Renal cortical epithelial cell (primary cell): Measurements from ENCODE around the gene OR6K3. TPM values are rescaled to one million over a fixed set of nuclear protein-coding genes. Genes with fewer than 3 reads are reported as not detected.
"Not testable (repeated sequence)": the region's sequence is repeated elsewhere in the genome, so short reads cannot be mapped to it uniquely, and the experiment has no call there.

Source experiments
- DNase-seq: peaks from one replicate; pipeline ENCODE4 v3.0.0-alpha.2; 2011; ENCODE audit warnings: low read depth
- total RNA-seq: library from RNA; depleted of rRNA; stranded (reverse); fragments of >200 nt; gene quantifications from 2 replicates; pipeline ENCODE4 v1.2.3, GENCODE V29; 2014

OR6K3 gene, protein sequence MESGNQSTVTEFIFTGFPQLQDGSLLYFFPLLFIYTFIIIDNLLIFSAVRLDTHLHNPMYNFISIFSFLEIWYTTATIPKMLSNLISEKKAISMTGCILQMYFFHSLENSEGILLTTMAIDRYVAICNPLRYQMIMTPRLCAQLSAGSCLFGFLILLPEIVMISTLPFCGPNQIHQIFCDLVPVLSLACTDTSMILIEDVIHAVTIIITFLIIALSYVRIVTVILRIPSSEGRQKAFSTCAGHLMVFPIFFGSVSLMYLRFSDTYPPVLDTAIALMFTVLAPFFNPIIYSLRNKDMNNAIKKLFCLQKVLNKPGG
- total RNA-seq, result not detected in 2 replicates

DNA sequence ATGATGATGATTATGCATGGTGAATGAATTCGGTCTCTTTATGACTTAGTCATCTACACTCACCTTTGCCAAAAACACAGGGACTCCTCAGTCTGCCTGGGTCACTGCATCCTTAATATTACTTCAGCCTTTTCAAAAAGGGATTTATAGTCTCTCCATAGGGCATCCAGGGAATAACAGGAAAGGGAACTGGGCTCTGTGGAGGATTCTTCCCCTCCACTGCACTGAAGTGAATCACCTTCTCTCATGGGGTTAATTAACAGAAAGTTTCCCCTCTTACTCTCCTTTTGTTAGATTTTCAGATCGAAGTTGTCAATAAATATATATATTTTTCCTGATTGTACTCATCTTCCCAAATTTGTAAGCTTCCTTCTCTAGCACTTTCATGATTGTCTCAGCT lies at the start of gene OR6K3:
TSS of gene OR6K3 (minus strand) at position 101 of the 400 bp plus-strand sequence. CDS start 2,605 bp downstream, outside the sequence.
- DNase-seq, result no peak

DNA sequence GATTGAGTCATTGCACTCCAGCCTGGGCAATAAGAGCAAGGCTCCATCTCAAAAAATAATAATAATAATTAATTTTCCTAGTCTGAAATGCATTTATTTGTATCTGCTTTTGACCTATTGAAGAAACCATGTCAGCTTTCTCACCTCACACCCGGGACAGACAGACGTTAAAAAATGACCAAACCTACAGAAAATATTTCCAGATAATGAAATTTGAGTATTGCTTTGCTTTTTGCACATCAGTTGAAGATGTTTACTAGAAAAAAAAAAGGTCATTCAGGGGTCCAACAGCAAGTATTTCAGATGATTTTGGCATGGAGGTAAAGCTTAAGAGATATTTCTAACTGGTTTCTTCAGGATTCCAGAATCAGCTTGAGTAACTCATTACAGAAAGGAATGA lies 33.9 kb upstream of the OR6K3 start, which contains the start of gene OR6K6:
TSS of gene OR6K6 (plus strand) at position 301 of the 400 bp plus-strand sequence. CDS start 168 bp downstream, outside the sequence.
- no peak for DNase-seq

DNA sequence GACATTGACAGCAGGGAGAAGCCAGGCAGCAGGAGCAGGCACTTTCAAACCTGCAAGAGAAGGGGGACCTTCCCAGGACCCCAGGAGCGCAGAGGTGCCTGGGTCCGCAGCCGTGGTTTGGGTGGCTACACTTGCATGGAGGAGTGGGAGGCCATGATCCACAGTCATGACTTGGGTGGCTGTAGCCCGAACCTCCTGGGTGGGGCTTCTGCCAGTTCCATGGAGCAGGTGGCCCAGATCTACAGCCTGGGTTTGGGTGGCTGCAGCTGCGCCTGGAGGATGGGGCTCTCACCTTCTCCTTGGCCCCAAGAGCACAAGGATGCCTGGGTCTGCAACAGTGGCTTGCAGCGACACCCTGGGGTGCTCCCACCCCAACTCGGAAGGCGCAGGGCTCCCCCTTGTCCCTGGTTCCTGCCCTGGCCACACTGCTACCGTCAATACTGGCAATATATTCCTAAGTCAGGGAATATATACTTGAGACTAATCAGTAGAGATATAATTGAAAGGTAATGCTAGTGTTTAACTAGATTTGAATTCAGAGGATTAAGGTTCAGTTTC lies 31.7 kb upstream of the OR6K3 start:
- no peak for DNase-seq

DNA sequence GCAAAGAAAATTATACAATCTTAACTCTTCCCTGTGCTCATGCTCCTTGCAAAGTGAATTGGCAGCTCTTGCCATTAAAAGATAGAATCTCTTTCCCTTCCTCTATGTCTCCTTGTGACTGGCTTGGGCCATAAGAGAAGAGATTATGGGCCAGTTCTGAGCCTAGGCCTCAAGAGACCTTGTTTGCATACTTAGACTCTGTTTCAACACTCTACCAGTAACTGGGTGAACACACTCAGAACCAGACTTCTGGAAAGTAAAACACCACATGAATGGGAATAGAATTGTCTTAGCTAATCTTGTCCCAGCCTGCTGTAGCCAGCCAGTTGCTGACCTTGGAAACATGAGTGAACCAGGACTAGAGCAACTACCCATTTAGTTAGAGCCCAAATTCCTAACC lies 15.3 kb upstream of the OR6K3 start:
- no peak for DNase-seq

DNA sequence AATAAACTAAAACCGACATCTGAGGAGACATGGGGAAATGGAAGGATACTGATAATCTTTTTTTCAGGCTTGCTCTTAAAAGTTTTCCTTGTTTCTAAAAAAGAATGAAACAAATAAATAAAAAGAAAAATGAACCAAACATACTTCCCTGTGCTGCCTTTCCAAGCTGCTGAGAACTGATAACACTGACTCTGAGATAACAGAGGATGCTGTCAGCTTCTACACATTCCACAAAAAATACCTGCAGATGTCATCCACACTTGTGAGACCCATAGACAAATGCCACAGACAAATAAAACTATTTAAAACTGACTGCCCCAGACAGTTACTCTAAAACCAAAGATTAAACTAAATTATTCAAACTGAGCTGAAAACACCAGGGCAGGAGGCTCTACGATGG lies 12.0 kb upstream of the OR6K3 start:
- no peak for DNase-seq

DNA sequence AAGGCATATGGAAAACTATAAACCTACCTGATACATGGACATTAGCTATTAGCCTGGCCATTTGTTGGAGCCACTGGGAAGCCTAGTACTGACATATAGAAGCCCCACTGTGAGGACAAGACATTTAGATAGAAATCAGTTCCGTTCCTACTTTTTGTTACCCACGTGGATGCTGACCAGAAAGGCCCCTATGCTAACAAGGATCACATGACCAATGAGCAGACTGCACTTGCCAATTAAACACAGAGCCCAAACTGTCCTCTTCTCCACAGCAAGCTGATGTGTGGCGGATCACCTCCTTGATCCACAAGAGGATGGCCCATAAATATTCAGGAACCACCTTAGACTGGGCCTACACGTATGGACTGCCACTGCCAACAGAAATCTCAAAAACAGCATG lies 11.2 kb upstream of the OR6K3 start:
- no peak for DNase-seq

DNA sequence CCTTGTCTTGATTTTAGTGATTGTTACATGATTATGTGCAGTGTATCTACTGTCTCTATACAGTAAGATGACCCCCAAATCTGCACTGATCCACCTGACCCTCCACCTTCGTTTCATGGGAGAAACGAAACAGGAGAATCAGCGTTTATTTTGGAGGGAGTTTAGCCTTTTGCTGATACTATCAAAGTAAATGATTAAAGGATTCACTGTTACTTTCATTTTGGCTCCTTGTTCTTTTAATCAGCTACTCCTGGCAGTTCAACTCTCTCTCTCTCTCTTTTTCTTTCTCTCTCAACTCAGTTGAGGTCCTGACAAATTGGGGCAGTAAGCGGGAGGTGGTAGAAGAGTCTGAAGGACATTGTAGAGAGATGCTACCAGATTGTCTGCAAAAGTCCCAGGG lies 9.9 kb upstream of the OR6K3 start:
- no peak for DNase-seq

DNA sequence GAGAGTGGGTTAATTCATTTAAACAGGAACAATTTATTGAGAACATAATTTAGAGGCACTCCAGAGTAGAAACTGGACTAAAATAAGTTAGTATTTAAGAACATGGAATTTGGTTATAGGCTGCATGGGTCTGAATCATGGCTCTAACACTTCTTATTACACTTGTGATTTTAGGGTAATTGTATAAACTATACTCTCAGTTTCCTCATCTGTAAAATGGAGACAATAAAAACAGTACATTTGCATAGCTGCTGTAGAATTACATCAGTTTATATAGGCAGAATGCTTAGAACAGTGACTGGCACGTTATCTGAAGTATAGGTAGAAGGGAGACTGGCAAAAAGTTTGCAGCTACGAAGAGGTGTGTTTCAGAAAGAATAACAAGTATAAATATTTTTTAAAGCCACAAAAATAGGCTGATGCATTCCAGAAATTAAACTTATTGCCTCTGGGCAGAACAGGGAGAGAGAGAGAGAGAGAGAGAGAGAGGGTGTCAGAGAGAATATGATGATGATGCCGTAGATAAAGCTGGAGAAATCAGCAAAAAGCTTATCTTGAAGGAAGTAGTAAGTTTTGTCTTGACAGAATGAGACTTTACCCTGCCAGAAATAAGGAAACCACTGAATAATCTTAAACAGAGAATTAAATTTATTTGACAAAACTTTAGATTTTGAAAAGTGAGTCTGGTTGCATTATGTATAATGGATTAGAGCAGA lies 8.1 kb upstream of the OR6K3 start:
- no peak for DNase-seq

DNA sequence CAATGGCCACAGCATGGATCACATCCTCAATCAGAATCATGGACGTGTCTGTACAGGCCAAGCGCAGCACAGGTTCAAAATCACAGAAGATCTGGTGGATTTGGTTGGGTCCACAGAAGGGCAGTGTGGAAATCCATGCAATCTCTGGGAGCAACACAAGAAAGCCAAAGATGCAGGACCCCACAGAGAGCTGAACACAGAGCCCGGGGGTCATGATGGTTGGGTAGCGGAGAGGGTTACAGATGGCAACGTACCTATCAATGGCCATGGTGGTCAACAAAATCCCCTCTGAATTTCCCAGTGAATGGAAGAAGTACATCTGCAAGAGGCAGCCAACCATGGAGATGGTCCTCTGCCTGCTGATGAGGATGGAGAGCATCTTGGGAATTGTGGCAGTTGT lies 3.9 kb upstream of the OR6K3 start:
- DNase-seq, result no peak

DNA sequence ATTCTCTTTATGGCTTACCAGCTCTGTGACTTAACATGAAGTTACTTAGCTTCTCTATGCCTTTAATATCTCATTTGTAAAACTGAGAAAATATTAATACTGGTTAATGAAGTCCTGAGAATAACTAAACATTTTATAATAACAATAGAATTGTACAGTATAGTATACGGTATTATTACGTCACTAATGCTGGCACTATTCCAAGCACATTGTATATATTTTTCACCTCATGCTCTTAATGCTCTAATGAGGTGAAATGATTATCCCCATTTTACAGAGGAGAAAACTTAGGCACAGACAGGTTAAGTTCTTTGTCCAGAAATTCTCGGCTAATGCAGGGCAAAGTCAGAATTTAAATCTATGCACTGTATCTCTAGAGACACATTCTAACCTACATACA lies 856 bp downstream of the OR6K3 start:
- no peak for DNase-seq

DNA sequence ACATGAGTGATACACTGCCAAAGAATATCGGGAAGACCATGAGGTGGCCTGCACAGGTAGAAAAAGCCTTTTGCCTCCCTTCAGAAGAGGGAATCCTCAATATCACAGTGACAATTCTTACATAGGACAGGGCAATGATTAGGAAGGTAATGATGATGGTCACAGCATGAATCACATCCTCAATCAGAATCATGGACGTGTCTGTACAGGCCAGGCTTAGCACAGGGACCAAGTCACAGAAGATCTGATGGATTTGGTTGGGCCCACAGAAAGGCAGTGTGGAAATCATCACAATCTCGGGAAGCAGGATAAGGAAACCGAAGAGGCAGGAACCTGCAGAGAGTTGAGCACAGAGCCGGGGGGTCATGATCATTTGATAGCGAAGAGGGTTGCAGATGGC lies 3.2 kb downstream of the OR6K3 start:
- no peak for DNase-seq

DNA sequence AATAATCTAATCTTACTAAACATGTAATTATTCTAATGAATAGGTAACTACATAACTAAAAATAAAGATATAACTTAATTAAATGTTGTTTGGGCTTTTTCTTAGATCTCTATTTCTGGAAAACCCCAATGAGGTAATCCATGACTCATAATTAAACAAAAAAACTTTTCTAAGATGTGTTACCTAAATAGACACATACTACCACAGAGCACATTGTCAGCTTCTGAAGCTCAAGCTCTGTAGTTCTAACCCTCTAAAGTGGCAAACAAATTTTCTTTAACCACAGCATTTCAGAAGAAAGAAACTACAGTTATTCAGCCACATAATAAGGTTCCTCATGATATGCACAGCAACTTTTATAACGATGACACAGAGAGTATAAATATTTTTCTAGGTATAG lies 4.2 kb downstream of the OR6K3 start:
- peak; percentile 1 for DNase-seq

DNA sequence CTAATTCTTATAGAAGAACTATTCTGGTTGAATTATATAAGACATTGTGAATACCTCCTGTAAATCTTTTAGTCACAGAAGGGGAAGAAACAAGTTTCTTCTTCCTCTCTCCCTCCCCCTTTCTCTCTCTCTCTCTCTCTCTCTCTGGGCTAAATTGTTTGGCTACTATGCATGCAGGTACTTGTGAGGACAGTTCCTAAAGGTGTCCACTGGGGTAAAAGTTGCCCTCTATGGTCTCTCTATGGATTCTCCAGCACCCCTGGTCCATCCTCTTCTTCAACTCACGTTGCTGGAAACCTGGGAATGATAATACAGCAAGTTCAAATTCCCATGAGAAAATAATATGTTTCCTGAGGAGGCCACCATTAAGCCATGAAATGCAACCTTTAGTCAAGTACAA lies 5.8 kb downstream of the OR6K3 start:
- no peak for DNase-seq

DNA sequence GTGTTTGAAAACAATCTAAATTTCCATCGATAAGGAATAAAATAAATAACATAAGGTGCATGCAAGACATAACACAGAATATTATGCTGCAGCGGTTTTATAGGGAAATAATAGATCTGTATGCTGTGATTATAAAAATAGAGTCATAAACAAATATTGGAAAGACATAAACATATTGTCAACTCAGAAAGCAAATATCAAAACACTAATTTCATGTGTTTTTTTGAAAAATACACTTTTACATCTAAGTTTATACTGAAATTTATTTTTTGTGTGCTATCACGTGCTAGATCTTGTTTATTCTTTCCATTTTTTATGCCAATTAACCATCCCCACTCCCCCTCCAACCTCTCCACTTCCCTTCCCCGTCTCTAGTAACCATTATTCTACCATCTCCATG lies 9.4 kb downstream of the OR6K3 start:
- no peak for DNase-seq

DNA sequence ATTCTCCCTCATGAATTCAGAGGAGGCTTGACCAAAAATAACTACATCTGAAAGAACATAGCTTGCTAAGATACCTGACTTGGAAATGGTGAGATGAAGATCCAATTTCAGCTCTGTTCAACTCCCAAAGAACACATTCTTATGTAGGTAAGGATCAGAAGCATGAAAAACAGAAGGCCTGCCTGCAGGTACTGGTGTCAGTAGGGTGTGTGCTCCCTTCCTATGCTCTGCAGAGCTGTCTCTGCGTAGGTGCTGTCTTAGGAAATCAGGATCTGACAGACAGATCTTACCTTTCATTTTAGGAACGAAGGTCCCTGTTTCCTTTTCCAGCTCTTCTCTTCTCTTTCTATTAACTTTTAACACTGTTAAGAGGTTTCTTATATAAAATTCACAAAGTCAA lies 14.4 kb downstream of the OR6K3 start:
- no peak for DNase-seq

DNA sequence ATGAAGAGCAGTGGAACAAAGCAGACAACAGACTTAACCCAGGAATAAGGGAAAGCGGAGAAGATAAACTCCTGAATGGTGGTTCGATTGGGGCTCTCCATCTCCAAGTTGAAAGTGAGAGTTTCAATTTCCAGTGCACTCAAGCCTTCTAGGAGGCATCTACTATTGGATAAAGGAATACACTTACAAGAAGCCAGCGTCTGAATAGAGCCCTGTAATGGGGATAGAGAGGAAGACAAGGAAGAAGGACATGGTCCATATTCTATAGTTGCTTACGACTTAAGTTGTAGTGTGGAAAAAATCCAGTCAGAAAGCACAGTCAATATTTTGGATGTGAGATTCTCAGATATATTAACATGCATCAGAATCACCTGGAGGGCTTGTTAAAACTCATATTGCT lies 20.0 kb downstream of the OR6K3 start, which contains the start of gene OR6K2:
TSS of gene OR6K2 (minus strand) at position 101 of the 400 bp plus-strand sequence. CDS start at position 101, 0 bp downstream.
- DNase-seq, result no peak

DNA sequence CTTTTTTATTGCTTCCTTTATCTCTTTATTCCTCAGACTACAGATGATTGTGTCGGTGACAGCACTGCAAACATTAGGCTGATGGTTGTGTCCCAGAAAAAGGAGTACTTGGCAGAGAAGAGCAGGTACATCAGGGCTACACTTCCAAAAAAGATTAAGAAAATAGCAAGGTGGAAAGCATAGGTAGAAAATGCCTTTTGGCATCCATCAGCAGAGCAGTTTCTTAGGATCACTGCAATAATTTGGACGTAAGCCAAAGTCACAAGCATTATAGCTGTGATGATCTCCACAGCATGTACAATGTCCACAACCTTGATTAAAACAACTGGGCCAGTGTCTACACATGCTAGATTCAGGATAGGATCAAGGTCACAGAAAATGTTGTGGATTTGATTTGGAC lies 25.9 kb downstream of the OR6K3 start:
- DNase-seq, result no peak

DNA sequence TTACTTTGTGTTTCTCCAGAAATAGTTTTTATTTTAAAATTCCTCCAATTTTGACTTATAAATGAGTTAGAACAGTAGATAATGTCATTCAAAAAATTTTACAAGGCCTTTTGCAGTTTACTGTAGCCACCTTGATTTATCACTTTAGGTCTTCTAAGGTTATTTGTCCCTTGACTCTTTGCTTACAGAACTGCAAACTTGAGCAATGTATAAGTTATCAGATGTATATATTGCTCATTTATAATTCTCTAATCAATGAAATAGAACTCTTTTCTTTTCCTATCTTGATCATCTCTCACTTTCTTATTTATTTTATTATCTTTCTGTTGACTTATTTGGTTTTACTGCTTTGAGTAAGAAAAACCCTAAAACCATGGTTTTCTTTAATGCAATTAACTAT lies 28.2 kb downstream of the OR6K3 start:
- DNase-seq, result no peak

DNA sequence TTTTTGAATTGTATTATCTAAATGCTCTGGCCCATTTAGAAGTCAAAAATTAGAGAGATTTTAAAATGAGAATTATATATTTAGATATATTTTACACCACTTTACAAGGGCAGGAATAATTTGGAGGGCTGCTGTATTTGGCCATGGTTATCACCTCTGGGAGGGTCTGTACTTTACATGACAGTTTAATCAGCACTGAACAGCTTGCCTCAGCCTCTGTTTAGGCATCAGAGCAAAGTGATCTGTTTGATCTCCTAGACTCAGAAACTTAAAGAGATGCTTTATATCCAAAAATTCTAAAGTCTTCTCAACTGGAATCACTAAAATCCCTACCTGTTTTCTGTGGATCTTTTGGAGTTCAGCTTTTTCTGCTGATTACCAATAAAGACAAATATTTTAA lies 28.6 kb downstream of the OR6K3 start:
- no peak for DNase-seq

DNA sequence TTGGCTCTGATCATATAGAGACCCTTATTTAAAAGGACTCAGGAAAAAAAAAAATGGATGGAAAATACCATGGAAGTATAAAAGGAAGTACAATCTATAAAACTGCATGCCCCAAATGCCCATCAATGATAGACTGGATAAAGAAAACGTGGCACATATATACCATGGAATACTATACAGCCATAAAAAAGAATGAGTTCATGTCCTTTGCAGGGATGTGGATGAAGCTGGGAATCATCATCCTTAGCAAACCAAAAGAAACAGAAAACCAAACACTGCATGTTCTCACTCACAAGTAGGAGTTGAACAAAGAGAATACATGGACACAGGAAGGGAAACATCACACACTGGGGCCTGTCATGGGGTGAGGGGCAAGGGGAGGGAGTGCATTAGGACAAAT lies 29.4 kb downstream of the OR6K3 start:
- DNase-seq, result not testable (repeated sequence)

DNA sequence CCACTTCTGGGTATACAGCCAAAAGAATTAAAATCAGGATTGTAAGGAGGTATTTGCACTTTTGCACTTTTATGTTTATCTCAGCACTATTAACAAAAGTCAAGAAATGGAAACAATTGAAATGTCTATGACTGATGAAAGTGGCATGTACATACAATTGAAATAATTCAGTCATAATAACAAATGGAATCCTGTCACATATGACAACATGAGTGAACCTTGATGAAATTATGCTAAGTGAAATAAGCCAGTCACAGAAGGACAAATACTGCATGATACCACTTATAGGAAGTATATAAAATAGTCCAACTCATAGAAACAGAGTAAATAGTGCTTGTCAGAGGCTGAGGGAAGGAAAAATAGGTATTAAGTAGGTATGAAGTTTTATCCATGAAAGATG lies 30.6 kb downstream of the OR6K3 start:
- no peak for DNase-seq

DNA sequence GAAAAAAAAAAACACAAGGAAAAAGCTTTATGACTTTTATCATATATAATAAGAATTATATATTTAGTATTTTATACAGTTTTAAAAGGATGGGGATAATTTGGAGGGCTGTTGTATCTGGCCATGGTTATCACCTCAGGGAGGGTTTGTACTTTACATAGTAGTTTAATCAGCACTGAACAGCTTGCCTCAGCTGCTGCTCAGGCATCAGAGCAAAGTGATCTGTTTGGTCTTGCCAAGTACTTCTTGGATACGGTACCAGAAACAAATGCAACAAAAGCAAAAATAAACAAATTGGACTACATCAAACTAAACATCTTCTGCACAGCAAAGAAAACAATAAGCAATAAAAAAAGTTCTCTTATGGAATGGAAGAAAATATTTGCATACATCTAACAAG lies 31.4 kb downstream of the OR6K3 start:
- DNase-seq, result no peak

DNA sequence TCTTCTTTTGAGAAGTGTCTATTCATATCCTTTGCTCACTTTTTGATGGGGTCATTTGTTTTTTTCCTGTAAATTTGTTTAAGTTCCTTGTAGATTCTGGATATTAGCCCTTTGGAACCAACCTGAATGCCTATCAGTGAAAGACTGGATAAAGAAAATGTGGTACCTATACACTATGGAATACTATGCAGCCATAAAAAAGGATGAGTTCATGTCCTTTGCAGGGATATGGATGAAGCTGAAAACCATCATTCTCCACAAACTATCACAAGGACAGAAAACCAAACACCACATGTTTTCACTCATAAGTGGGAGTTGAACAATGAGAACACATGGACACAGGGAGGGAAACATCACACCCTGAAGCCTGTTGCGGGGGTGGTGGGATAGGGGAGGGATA lies 32.2 kb downstream of the OR6K3 start:
- not testable (repeated sequence) for DNase-seq
